HG02678 (cell line): ENCODE results near the gene AGXT.

Experiments used
- ATAC-seq: cut with Tn5 transposase; IDR thresholded peaks from one replicate; pipeline ENCODE4 v1.9.1; 2021; ENCODE audit warnings: mild to moderate bottlenecking, moderate library complexity; ENCODE audit not compliant: unreplicated experiment

The AGXT gene

GRCh38 chr2:240865391-240865790 is 3.2 kb upstream of the AGXT start:
- no peak for ATAC-seq

GRCh38 chr2:240869109-240869955 is 708 bp downstream of the AGXT start:
- ATAC-seq, result no peak

GRCh38 chr2:240869956-240870875 is 1.6 kb downstream of the AGXT start:
- no peak for ATAC-seq

GRCh38 chr2:240871071-240871958 is 2.7 kb downstream of the AGXT start:
- no peak for ATAC-seq

- ATAC-seq, result no peak
Measured at GRCh38 chr2:240872317-240873097, 3.9 kb downstream of the AGXT start.

- ATAC-seq, result no peak
Measured at GRCh38 chr2:240873098-240873788, 4.6 kb downstream of the AGXT start.

- no peak for ATAC-seq
Measured at GRCh38 chr2:240873805-240874714, 5.4 kb downstream of the AGXT start.

GRCh38 chr2:240874715-240875227 is 6.1 kb downstream of the AGXT start:
- ATAC-seq, result no peak

- ATAC-seq, result no peak
Measured at GRCh38 chr2:240875228-240876034, 6.8 kb downstream of the AGXT start.

GRCh38 chr2:240876035-240876474 is 7.4 kb downstream of the AGXT start:
- no peak for ATAC-seq

- no peak for ATAC-seq
Measured at GRCh38 chr2:240876475-240877251, 8.0 kb downstream of the AGXT start.

GRCh38 chr2:240877460-240878340 is 9.1 kb downstream of the AGXT start:
- no peak for ATAC-seq

- no peak for ATAC-seq
Measured at GRCh38 chr2:240878341-240878936, 9.8 kb downstream of the AGXT start.

GRCh38 chr2:240879105-240879504 is 10.5 kb downstream of the AGXT start:
- no peak for ATAC-seq

- no peak for ATAC-seq
Measured at GRCh38 chr2:240881913-240882312, 13.3 kb downstream of the AGXT start.
